MCF 10A (cell line): Measurements from ENCODE around the gene DTX1. TPM values are rescaled to one million over a fixed set of nuclear protein-coding genes. Genes with fewer than 3 reads are reported as not detected.

Experiments
- BruUV-seq: library from RNA; stranded (reverse); fragments of 400-500 nt; replicated peaks from 2 replicates; lab custom pipeline; 2021; lab: Mats Ljungman, UMichigan
- CTCF ChIA-PET: fragments of 300-600 bp; sonication (Branson Sonifier 250); formaldehyde crosslinking; extraction: SDS; loops from one replicate; lab custom pipeline; 2021; ENCODE audit warnings: antibody characterized with exemption, inconsistent platforms; lab: Yijun Ruan, JAX
- POLR2A ChIA-PET: fragments of 300-600, 350-650 bp; sonication (Branson Sonifier 250); formaldehyde crosslinking; extraction: SDS; loops from one replicate; lab custom pipeline; 2020; ENCODE audit warnings: antibody characterized with exemption, inconsistent platforms; lab: Yijun Ruan, JAX
- DNase-seq: peaks from one replicate; pipeline ENCODE4 v3.0.0-alpha.2; 2018; ENCODE audit not compliant: unreplicated experiment
- H3K27ac Mint-ChIP-seq: one replicate; pipeline ENCODE4 v1.8.0; 2022; ENCODE audit warnings: mild to moderate bottlenecking, low read depth, mixed read lengths; ENCODE audit not compliant: unreplicated experiment
- H3K27me3 Mint-ChIP-seq: one replicate; pipeline ENCODE4 v1.8.0; 2022; ENCODE audit warnings: mixed read lengths; ENCODE audit not compliant: insufficient read depth, unreplicated experiment
- H3K36me3 Mint-ChIP-seq: one replicate; pipeline ENCODE4 v1.8.0; 2022; ENCODE audit warnings: mild to moderate bottlenecking, moderate library complexity, mixed read lengths; ENCODE audit not compliant: insufficient read depth, unreplicated experiment
- H3K4me1 Mint-ChIP-seq: one replicate; pipeline ENCODE4 v1.8.0; 2022; ENCODE audit warnings: mixed read lengths; ENCODE audit not compliant: insufficient read depth, unreplicated experiment
- H3K4me3 Mint-ChIP-seq: one replicate; pipeline ENCODE4 v1.8.0; 2022; ENCODE audit warnings: mild to moderate bottlenecking, moderate library complexity, mixed read lengths; ENCODE audit not compliant: unreplicated experiment
- H3K9me3 Mint-ChIP-seq: one replicate; pipeline ENCODE4 v1.8.0; 2022; ENCODE audit warnings: mixed read lengths; ENCODE audit not compliant: unreplicated experiment
- intact Hi-C: fragments of 100-400 bp; cut with micrococcal nuclease; formaldehyde crosslinking; loops from 2 replicates; pipeline ENCODE4 v1.14.1; 2022
- total RNA-seq: library from RNA; stranded (reverse); gene quantifications from 2 replicates; pipeline ENCODE4 v1.2.3, GENCODE V29; 2022
- TF ChIP-seq, protein P1 (sequence below): fragments of 200-600 bp; IDR thresholded peaks from one replicate; pipeline ENCODE4 v1.8.0; 2022; ENCODE audit warnings: antibody characterized with exemption, mild to moderate bottlenecking; ENCODE audit not compliant: unreplicated experiment

The DTX1 gene
- total RNA-seq, 1 experiment from 2014 or later = not detected

DNA sequence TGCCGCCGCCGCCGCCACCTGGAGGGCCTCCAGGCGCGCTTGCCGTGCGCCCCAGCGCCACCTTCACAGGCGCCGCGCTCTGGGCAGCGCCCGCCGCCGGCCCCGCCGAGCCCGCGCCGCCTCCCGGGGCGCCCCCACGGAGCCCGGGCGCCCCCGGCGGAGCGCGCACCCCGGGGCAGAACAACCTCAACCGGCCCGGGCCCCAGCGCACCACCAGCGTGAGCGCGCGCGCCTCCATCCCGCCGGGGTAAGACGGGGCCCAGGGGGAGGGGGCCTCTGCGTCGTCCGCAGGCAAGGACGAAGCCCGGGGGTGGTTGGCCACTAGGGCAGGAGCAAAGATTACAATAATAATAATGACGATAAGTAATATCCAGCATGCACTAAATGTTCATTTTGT, 21.3 kb downstream of the DTX1 start:
- Mint-ChIP-seq H3K27me3 (peaks cover 37% of the 10 kb centered on the region), H3K4me3 (no peak overlapping the region), H3K36me3 (no peaks in the 10 kb centered on the region), H3K9me3 (no peaks in the 10 kb centered on the region), H3K4me1 (peaks cover 6% of the 10 kb centered on the region), H3K27ac (no peak overlapping the region)
- CTCF ChIA-PET = no interaction called here
- DNase-seq = no peak
- no TSS peak for BruUV-seq
- POLR2A ChIA-PET = no interaction called here
- TF ChIP-seq, protein P1, sequence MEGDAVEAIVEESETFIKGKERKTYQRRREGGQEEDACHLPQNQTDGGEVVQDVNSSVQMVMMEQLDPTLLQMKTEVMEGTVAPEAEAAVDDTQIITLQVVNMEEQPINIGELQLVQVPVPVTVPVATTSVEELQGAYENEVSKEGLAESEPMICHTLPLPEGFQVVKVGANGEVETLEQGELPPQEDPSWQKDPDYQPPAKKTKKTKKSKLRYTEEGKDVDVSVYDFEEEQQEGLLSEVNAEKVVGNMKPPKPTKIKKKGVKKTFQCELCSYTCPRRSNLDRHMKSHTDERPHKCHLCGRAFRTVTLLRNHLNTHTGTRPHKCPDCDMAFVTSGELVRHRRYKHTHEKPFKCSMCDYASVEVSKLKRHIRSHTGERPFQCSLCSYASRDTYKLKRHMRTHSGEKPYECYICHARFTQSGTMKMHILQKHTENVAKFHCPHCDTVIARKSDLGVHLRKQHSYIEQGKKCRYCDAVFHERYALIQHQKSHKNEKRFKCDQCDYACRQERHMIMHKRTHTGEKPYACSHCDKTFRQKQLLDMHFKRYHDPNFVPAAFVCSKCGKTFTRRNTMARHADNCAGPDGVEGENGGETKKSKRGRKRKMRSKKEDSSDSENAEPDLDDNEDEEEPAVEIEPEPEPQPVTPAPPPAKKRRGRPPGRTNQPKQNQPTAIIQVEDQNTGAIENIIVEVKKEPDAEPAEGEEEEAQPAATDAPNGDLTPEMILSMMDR = no peak
- intact Hi-C loops = no loop called here

DNA sequence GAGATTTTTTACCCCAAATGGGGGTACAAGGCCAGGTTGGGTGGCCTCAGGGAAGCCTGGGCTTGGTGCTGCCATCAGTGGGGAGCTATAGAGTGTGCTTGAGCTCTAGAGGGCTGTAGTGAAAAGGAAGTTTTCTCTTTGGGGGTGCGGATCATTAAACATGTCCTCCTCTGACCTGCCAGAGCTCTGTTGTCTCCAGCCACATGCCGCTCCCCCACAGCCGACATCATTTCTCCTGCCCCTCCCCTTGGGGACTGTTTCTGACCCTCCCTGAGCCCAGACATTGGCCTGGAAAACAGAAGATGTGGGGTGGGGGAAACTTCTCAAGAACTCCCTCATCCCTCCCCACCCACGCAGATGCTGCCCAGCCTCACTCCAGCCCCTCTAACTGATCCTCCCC, 25.3 kb downstream of the DTX1 start:
- POLR2A ChIA-PET = no interaction called here
- Mint-ChIP-seq H3K4me3 (no peak overlapping the region), H3K27me3 (peaks cover 23% of the 10 kb centered on the region), H3K27ac (no peak overlapping the region), H3K9me3 (no peaks in the 10 kb centered on the region), H3K36me3 (no peaks in the 10 kb centered on the region), H3K4me1 (peaks cover 6% of the 10 kb centered on the region)
- intact Hi-C loops = no loop called here
- TF ChIP-seq, protein P1 = no peak
- DNase-seq = no peak
- CTCF ChIA-PET = interaction anchor here (2.0 kb wide), 1 partner anchor 33 kb away, joined by 6 read pairs; no protein-coding TSS in a partner anchor
- BruUV-seq = no TSS peak

DNA sequence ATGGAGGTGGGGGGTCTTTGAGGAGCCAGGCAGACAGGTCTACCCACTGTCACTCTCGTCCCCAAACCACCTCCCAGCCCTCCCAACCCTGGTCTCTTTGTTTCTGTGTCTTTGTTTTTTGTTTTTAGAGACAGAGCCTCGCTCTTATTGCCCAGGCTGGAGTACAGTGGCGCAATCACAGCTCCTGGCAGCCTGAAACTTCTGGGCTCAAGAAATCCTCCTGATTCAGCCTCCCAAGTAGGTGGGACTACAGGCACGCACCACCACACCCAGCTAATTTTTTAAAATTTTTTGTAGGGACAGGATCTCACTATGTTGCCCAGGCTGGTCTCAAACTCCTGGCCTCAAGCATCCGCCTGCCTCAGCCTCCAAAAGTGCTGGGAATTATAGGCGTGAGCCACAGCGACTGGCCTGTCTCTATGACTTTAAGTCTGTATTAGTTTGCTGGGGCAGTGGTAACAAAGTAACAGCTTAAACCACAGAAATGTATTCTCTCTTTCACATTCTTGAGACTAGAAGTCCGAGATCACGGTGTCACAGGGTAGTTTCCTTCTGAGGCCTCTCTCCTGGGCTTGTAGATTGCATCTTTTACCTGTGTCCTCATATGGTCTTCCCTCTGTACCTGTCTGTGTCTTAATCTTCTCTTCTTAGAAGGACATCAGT, 26.1 kb downstream of the DTX1 start:
- intact Hi-C loops = no loop called here
- Mint-ChIP-seq H3K4me3 (no peak overlapping the region), H3K4me1 (peaks cover 6% of the 10 kb centered on the region), H3K27ac (no peak overlapping the region), H3K27me3 (peaks cover 23% of the 10 kb centered on the region), H3K36me3 (no peaks in the 10 kb centered on the region), H3K9me3 (no peaks in the 10 kb centered on the region)
- ChIA-PET POLR2A (no interaction called here), CTCF (interaction anchor here (2.0 kb wide), 1 partner anchor 34 kb away, joined by 6 read pairs; no protein-coding TSS in a partner anchor)
- TF ChIP-seq, protein P1 = no peak
- no TSS peak for BruUV-seq
- no peak for DNase-seq

DNA sequence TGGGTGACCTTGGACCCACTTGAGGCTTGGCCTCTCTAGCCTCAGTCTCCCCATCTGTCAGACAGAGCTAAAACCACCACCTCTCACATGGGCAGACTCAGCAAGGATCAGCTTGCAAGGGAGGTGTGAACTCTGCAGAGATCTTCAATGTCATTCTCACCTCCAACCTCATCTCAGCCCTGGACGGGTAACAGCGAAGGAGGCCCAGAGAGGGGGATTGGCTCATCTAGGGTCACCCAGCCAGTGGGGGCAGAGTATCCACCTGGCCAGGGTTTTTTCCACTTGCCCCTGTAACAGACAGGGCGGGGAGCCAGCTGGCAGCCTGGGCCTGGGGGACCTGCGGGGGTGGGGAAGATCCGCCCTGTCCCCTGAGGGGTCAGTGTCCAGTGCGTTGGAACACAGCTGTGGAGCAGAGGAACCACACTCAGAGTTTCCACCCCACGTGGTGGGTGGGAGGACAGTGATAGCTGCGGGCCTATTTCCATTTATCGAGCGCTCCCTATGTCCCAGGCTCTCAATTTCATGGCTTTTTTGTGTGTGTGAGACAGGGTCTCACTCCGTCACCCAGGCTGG, 27.4 kb downstream of the DTX1 start:
- H3K4me3 Mint-ChIP-seq = no peak overlapping the region
- CTCF ChIA-PET = interaction anchor here (0.6 to 1.4 kb wide), 3 partner anchors 14 to 375 kb away, joined by 3 to 4 read pairs (median 4); no protein-coding TSS in a partner anchor
- DNase-seq = no peak
- POLR2A ChIA-PET = no interaction called here
- H3K36me3 Mint-ChIP-seq = no peaks in the 10 kb centered on the region
- TF ChIP-seq, protein P1 = no peak
- H3K27ac Mint-ChIP-seq = no peak overlapping the region
- no TSS peak for BruUV-seq
- no peaks in the 10 kb centered on the region for H3K9me3 Mint-ChIP-seq
- intact Hi-C loops = no loop called here
- peaks cover 6% of the 10 kb centered on the region for H3K4me1 Mint-ChIP-seq
- H3K27me3 Mint-ChIP-seq = peaks cover 23% of the 10 kb centered on the region
